HepG2 (cell line): ENCODE measurements around the gene LRRN1. TPM values are rescaled to one million over a fixed set of nuclear protein-coding genes. Genes with fewer than 3 reads are reported as not detected.

Experiments
- ATAC-seq: fragments of 200-7000 bp; cut with Tn5 transposase; 3 replicates; pipeline ENCODE4 v1.9.1; 2020; ENCODE audit warnings: mild to moderate bottlenecking, moderate library complexity
- BruUV-seq: library from RNA; stranded (reverse); fragments of 400-500 nt; replicated peaks from 2 replicates; lab custom pipeline; 2021; lab: Mats Ljungman, UMichigan
- CTCF ChIA-PET: fragments of 300-600 bp; formaldehyde crosslinking; extraction: SDS; loops from one replicate; lab custom pipeline; 2021; ENCODE audit warnings: low total read pairs, inconsistent platforms, low intra/inter-chr PET ratio; lab: Yijun Ruan, JAX
- POLR2A ChIA-PET: fragments of 350-600 bp; sonication (Branson Sonifier 250); formaldehyde crosslinking; loops from one replicate; lab custom pipeline; 2020; ENCODE audit warnings: antibody characterized with exemption, inconsistent platforms; lab: Yijun Ruan, JAX
- DNase-seq: peaks from one replicate; pipeline ENCODE4 v3.0.0-alpha.2; 2015; ENCODE audit warnings: low spot score
- FAIRE-seq: peaks from 3 replicates; lab custom pipeline; 2011; peaks lifted over from hg19 to GRCh38; lab: Jason Lieb, UNC
- H2AFZ ChIP-seq: one replicate; pipeline ENCODE4 v1.6.1; 2011; ENCODE audit warnings: low read length, inconsistent platforms
- H3K27ac ChIP-seq: fragments of 300-600 bp; 3 replicates; pipeline ENCODE4 v1.8.0; 2011; ENCODE audit warnings: mixed run types, mild to moderate bottlenecking, mixed read lengths, low read length, inconsistent platforms; ENCODE audit not compliant: insufficient read depth; ENCODE audit errors: extremely low read length
- H3K27me3 ChIP-seq, 2 experiments: fragments of 200-600 bp in 1 of 2; 2 replicates in 1 of 2; 3 replicates in 1 of 2; pipeline versions ENCODE4 v1.6.0 to v1.8.0; 2011; ENCODE audit warnings: low read length in 2 of 2, mild to moderate bottlenecking in 2 of 2, moderate library complexity in 2 of 2, inconsistent platforms in 1 of 2; ENCODE audit not compliant: insufficient read depth in 2 of 2, control insufficient read depth in 1 of 2
- H3K36me3 ChIP-seq, 2 experiments: fragments of 200-600 bp in 1 of 2; replicated peaks in 1 of 2; 2 replicates in 1 of 2; 3 replicates in 1 of 2; pipeline versions ENCODE4 v1.5.1 to v1.8.0; 2011; ENCODE audit warnings: low read length in 2 of 2, inconsistent platforms in 1 of 2; ENCODE audit not compliant: insufficient read depth in 2 of 2, control insufficient read depth in 1 of 2
- H3K4me1 ChIP-seq: 2 replicates; pipeline ENCODE4 v1.5.1; 2012; ENCODE audit warnings: low read length, inconsistent platforms; ENCODE audit not compliant: insufficient read depth
- H3K4me2 ChIP-seq: 2 replicates; pipeline ENCODE4 v1.6.0; 2011; ENCODE audit warnings: low read depth, low read length, inconsistent platforms
- H3K4me3 ChIP-seq, 3 experiments: fragments of 200-600 bp in 1 of 3; sonication (generic), shearing (Covaris generic) in 1 of 3; replicated peaks in 1 of 3; 2 replicates each; pipeline ENCODE4 v1.5.1; 2011 to 2016; ENCODE audit warnings: low read length in 3 of 3, inconsistent platforms in 2 of 3, low read depth in 2 of 3, mild to moderate bottlenecking in 2 of 3, control low read depth in 1 of 3, mixed read lengths in 1 of 3; ENCODE audit not compliant: insufficient read depth in 1 of 3
- H3K79me2 ChIP-seq: one replicate; pipeline ENCODE4 v1.6.1; 2011; ENCODE audit warnings: low read length, inconsistent platforms; ENCODE audit not compliant: insufficient read depth
- H3K9ac ChIP-seq: 2 replicates; pipeline ENCODE4 v1.6.0; 2011; ENCODE audit warnings: mild to moderate bottlenecking, low read depth, low read length, inconsistent platforms; ENCODE audit not compliant: insufficient read depth
- H3K9me3 ChIP-seq: 2 replicates; pipeline ENCODE4 v1.5.1; 2012; ENCODE audit warnings: mild to moderate bottlenecking, low read length
- H4K20me1 ChIP-seq: 2 replicates; pipeline ENCODE4 v1.6.0; 2011; ENCODE audit warnings: inconsistent platforms, mild to moderate bottlenecking, low read length, moderate library complexity; ENCODE audit not compliant: insufficient read depth
- EP300 ChIP-seq, 3 experiments: sonication (generic) in 1 of 3; formaldehyde crosslinking in 1 of 3; IDR thresholded peaks; 2 replicates each; pipeline versions ENCODE4 v1.5.1 to v1.6.1; 2011 to 2020; ENCODE audit warnings: low read depth in 2 of 3, low read length in 2 of 3, borderline replicate concordance in 1 of 3, improper control_type of control experiment in 1 of 3, mild to moderate bottlenecking in 1 of 3, missing genetic modification reagents in 1 of 3, moderate library complexity in 1 of 3
- HMGXB4 ChIP-seq, 2 experiments: sonication (generic) in 1 of 2; formaldehyde crosslinking in 1 of 2; IDR thresholded peaks; 2 replicates each; pipeline versions ENCODE4 v1.4.0 to v1.6.1; 2018 to 2020; ENCODE audit warnings: missing genetic modification reagents in 2 of 2, borderline replicate concordance in 1 of 2, low read depth in 1 of 2, mild to moderate bottlenecking in 1 of 2, missing biosample characterization in 1 of 2
- ISL2 ChIP-seq: sonication (generic); formaldehyde crosslinking; IDR thresholded peaks from 2 replicates; pipeline ENCODE4 v1.5.0; 2020; ENCODE audit warnings: missing genetic modification reagents
- KAT8 ChIP-seq: IDR thresholded peaks from 2 replicates; pipeline ENCODE4 v1.6.1; 2016; ENCODE audit warnings: missing genetic modification reagents, missing compliant biosample characterization
- NFE2 ChIP-seq: sonication (generic); formaldehyde crosslinking; IDR thresholded peaks from 2 replicates; pipeline ENCODE4 v1.4.0; 2020; ENCODE audit warnings: missing genetic modification reagents
- TFDP1 ChIP-seq: IDR thresholded peaks from 2 replicates; pipeline ENCODE4 v1.6.1; 2016; ENCODE audit warnings: missing compliant biosample characterization, missing genetic modification reagents, borderline replicate concordance
- ZFP90 ChIP-seq: sonication (generic); formaldehyde crosslinking; IDR thresholded peaks from 2 replicates; pipeline ENCODE4 v1.8.0; 2022; ENCODE audit warnings: missing genetic modification reagents, mild to moderate bottlenecking, inconsistent platforms, borderline replicate concordance
- ZIK1 ChIP-seq: sonication (generic); formaldehyde crosslinking; IDR thresholded peaks from 2 replicates; pipeline ENCODE4 v1.5.0; 2020; ENCODE audit warnings: mild to moderate bottlenecking, low read depth, missing genetic modification reagents, borderline replicate concordance
- ZNF142 ChIP-seq: sonication (generic); formaldehyde crosslinking; IDR thresholded peaks from 2 replicates; pipeline ENCODE4 v1.4.0; 2020; ENCODE audit warnings: missing genetic modification reagents
- WGBS: methylation state at CpG from one replicate; pipeline ENCODE4 v1.1.6; 2017; ENCODE audit warnings: low lambda C conversion rate; 5-methylcytosine and 5-hydroxymethylcytosine counted together
- in situ Hi-C: cut with HindIII; loops from 2 replicates; pipeline ENCODE4 v1.10.0; 2017; ENCODE audit warnings: low pct_unique_long_range_greater_than_20kb; ENCODE audit not compliant: extremely low pct_ligation_motif_present
- intact Hi-C: fragments of 100-400 bp; cut with micrococcal nuclease; formaldehyde crosslinking; loops from one replicate; pipeline ENCODE4 v1.10.0; 2022; ENCODE audit not compliant: unreplicated experiment
- polyA plus RNA-seq, 8 experiments: library from polyadenylated mRNA; depleted of rRNA in 3 of 8; stranded (reverse) in 7 of 8; unstranded in 1 of 8; fragments of >200 nt; fragmentation: Illumina TruSeq in 4 of 8; extraction: Trizol in 4 of 8; gene quantifications; 2 replicates each; pipeline versions ENCODE4 v1.2.1 to v1.2.3, GENCODE V29; 2011 to 2016; ENCODE audit warnings: low read depth in 4 of 8, missing spikeins in 1 of 8, mixed read lengths in 1 of 8; ENCODE audit not compliant: insufficient read depth in 1 of 8
- total RNA-seq, 5 experiments: library from RNA; depleted of rRNA; stranded (reverse); fragments of >200 nt; fragmentation: Illumina TruSeq; extraction: Trizol; gene quantifications; 2 replicates each; pipeline ENCODE4 v1.2.3, GENCODE V29; 2016; ENCODE audit warnings: low read depth in 1 of 5

LRRN1 gene
- total and polyA plus RNA-seq, 2 of the 13 experiments (the other 11 are each of a cell fraction or from before 2014, with no cell fraction given), result not detected

GRCh38 chr3:3783696-3784095 lies 15.5 kb upstream of the LRRN1 start:
- in situ Hi-C loops (no loop called here), intact Hi-C loops (no loop called here)
- WGBS, result 29% methylated on average over 5 of the region's 5 CpGs
- Histone ChIP-seq H3K4me2 (no peak overlapping the region), H3K9me3 (no peaks in the 10 kb centered on the region), H3K27ac (no peak overlapping the region), H2AFZ (no peak overlapping the region), H3K27me3 (no peaks in the 10 kb centered on the region), H3K36me3 (no peaks in the 10 kb centered on the region), H3K4me3 (no peak overlapping the region), H3K9ac (no peak overlapping the region), H4K20me1 (no peaks in the 10 kb centered on the region), H3K4me1 (no peaks in the 10 kb centered on the region), H3K79me2 (no peaks in the 10 kb centered on the region)
- no TSS peak for BruUV-seq
- ATAC-seq, result no peak
- no peak for TF ChIP-seq TFDP1 (CRISPR knock-in tag)
- TF ChIP-seq HMGXB4 (CRISPR knock-in tag; IDR thresholded peaks at IDR 0.05; ENCODE audit: borderline replicate concordance in 1 of 2, low read depth in 1 of 2), result no peak
- TF ChIP-seq ISL2 (CRISPR knock-in tag), result no peak
- no peak for TF ChIP-seq EP300 (IDR thresholded peaks at IDR 0.05; ENCODE audit: low read depth in 2 of 2, low read length in 2 of 2)
- TF ChIP-seq EP300 (CRISPR knock-in tag; IDR thresholded peaks at IDR 0.05; ENCODE audit: borderline replicate concordance), result no peak
- TF ChIP-seq NFE2, result no peak
- no peak for TF ChIP-seq ZNF142
- no peak for TF ChIP-seq ZIK1 (CRISPR knock-in tag)
- no peak for TF ChIP-seq KAT8 (CRISPR knock-in tag)
- no peak for TF ChIP-seq ZFP90
- ChIA-PET CTCF (no interaction called here), POLR2A (no interaction called here)
- no peak for FAIRE-seq
- DNase-seq, result no peak
